OCI-LY3 (cell line): ENCODE results near the gene COL24A1.

ENCODE experiments used
- CTCF ChIP-seq: fragments of 200-600, 300-600 bp; sonication (generic); IDR thresholded peaks from 2 replicates; pipeline ENCODE4 v1.5.1; 2014; ENCODE audit warnings: antibody characterized with exemption, low read length, low read depth
- EZH2phosphoT487 ChIP-seq: fragments of 200-600 bp; shearing (Covaris generic); IDR thresholded peaks from 2 replicates; pipeline ENCODE4 v1.6.1; 2018; ENCODE audit warnings: antibody characterized with exemption, mixed run types, low read depth

GRCh38 chr1:86201311-86201710 is 44.7 kb upstream of the COL24A1 start:
- no peak for TF ChIP-seq CTCF
- TF ChIP-seq EZH2phosphoT487 = no peak
